Adipocyte (in vitro differentiated cells): ENCODE data around the gene ADAMTS17.

Experiments used
- DNase-seq: peaks from one replicate; pipeline ENCODE4 v3.0.0-alpha.2; 2015; ENCODE audit warnings: low read depth
- H3K27me3 ChIP-seq: replicated peaks from 2 replicates; pipeline ENCODE4 v1.7.0; 2013; ENCODE audit warnings: mild to moderate bottlenecking, low read length, moderate library complexity; ENCODE audit not compliant: control insufficient read depth, insufficient read depth
- H3K36me3 ChIP-seq: 2 replicates; pipeline ENCODE4 v1.7.0; 2013; ENCODE audit warnings: low read length, mild to moderate bottlenecking, moderate library complexity; ENCODE audit not compliant: control insufficient read depth, insufficient read depth, severe bottlenecking
- H3K4me1 ChIP-seq: 2 replicates; pipeline ENCODE4 v1.7.0; 2013; ENCODE audit warnings: mild to moderate bottlenecking, low read length, moderate library complexity; ENCODE audit not compliant: control insufficient read depth, insufficient read depth
- H3K4me3 ChIP-seq: 2 replicates; pipeline ENCODE4 v1.7.0; 2013; ENCODE audit warnings: mild to moderate bottlenecking, low read length, moderate library complexity
- H3K9ac ChIP-seq: 2 replicates; pipeline ENCODE4 v1.7.0; 2013; ENCODE audit warnings: mild to moderate bottlenecking, low read length, moderate library complexity
- H3K9me3 ChIP-seq: 2 replicates; pipeline ENCODE4 v1.7.0; 2013; ENCODE audit warnings: mild to moderate bottlenecking, low read length, moderate library complexity; ENCODE audit not compliant: control insufficient read depth

Gene ADAMTS17

GRCh38 chr15:100330629-100331215, 11.1 kb downstream of the ADAMTS17 start:
- peaks cover 32% of the 10 kb centered on the region for H3K27me3 ChIP-seq
- DNase-seq = no peak

GRCh38 chr15:100330221-100330620, 11.6 kb downstream of the ADAMTS17 start:
- no peak overlapping the region for H3K4me3 ChIP-seq
- no peak for DNase-seq
- H3K36me3 ChIP-seq = no peaks in the 10 kb centered on the region
- no peaks in the 10 kb centered on the region for H3K4me1 ChIP-seq
- peaks cover 27% of the 10 kb centered on the region for H3K27me3 ChIP-seq
- no peak overlapping the region for H3K9ac ChIP-seq
- peaks cover 8% of the 10 kb centered on the region for H3K9me3 ChIP-seq

More at GRCh38 chr15:100330629-100331215, 11.1 kb downstream of the ADAMTS17 start:
- peaks cover 5% of the 10 kb centered on the region for H3K9me3 ChIP-seq
- no peaks in the 10 kb centered on the region for H3K36me3 ChIP-seq
- no peak overlapping the region for H3K4me3 ChIP-seq
- H3K4me1 ChIP-seq = no peaks in the 10 kb centered on the region
- no peak overlapping the region for H3K9ac ChIP-seq

GRCh38 chr15:100328796-100329195, 13.0 kb downstream of the ADAMTS17 start:
- Histone ChIP-seq H3K27me3 (peaks cover 17% of the 10 kb centered on the region), H3K36me3 (no peaks in the 10 kb centered on the region), H3K9ac (no peak overlapping the region), H3K4me1 (no peaks in the 10 kb centered on the region), H3K9me3 (peaks cover 8% of the 10 kb centered on the region), H3K4me3 (no peak overlapping the region)
- no peak for DNase-seq

GRCh38 chr15:100318880-100319279, 22.9 kb downstream of the ADAMTS17 start:
- Histone ChIP-seq H3K9me3 (no peaks in the 10 kb centered on the region), H3K36me3 (no peaks in the 10 kb centered on the region), H3K4me1 (no peaks in the 10 kb centered on the region), H3K9ac (no peak overlapping the region), H3K27me3 (no peaks in the 10 kb centered on the region), H3K4me3 (no peak overlapping the region)
- DNase-seq = no peak

- no peak overlapping the region for H3K9ac ChIP-seq
- peaks cover 20% of the 10 kb centered on the region for H3K27me3 ChIP-seq
- DNase-seq = no peak
- no peaks in the 10 kb centered on the region for H3K4me1 ChIP-seq
- H3K36me3 ChIP-seq = no peaks in the 10 kb centered on the region
- no peak overlapping the region for H3K4me3 ChIP-seq
- peaks cover 7% of the 10 kb centered on the region for H3K9me3 ChIP-seq
Measured at GRCh38 chr15:100314809-100315400, 26.9 kb downstream of the ADAMTS17 start.

DNA sequence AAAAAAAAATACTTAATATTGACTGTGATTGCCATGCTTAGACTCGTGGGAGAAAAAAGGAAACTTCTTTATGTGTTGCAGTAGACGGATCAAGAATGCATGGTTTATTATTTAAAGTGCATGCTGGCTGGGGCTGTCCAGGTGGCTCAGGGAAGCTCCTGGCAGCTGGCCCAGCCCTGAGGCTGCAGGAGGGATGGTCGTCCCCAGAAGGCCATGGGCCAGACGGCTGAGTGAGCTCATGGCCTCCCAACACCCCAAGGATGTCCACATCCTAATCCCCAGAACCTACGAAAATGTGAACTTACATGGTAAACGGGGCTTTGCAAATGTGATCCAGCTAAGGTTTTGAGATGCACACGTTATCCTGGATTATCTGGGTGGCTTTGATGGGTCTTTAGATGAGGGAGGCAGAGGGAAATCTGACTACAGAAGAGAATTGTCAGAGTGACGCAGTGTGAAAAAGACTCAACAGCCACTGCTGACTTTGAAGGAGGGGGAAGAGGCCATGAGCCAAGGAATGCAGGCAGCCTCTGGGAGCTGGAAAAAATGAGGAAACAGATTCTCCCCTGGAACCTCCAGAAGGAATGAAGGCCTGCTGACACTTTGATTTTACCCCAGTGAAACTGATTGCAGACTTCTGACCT, 29.8 kb downstream of the ADAMTS17 start:
- peaks cover 36% of the 10 kb centered on the region for H3K27me3 ChIP-seq
- DNase-seq = no peak
- H3K4me3 ChIP-seq = no peak overlapping the region
- peaks cover 7% of the 10 kb centered on the region for H3K9me3 ChIP-seq
- no peak overlapping the region for H3K9ac ChIP-seq
- no peaks in the 10 kb centered on the region for H3K36me3 ChIP-seq
- peaks cover 5% of the 10 kb centered on the region for H3K4me1 ChIP-seq

DNA sequence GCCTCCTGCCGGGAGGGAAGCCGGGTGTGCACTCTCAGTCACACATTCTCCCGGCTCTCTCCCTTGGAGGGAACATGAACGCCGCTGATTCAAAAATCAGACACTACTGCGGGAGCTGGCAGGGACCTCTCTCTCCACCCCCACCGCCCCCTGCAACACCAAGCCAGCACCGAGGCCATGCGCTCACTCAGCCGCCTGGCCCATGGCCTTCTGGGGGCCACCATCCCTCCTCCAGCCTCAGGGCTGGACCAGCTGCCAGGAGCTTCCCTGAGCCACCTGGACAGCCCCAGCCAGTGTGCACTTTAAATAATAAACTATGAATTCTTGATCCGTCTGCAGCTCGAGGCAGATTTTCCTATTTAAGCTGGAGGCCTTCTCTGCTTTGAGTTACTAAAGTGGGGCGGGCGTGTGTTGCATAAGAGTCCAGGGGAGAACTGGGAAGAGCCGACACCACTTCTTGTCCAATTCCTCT, 30.6 kb downstream of the ADAMTS17 start:
- Histone ChIP-seq H3K9me3 (peaks cover 7% of the 10 kb centered on the region), H3K27me3 (peaks cover 36% of the 10 kb centered on the region), H3K36me3 (no peaks in the 10 kb centered on the region), H3K4me3 (no peak overlapping the region), H3K4me1 (peaks cover 5% of the 10 kb centered on the region), H3K9ac (no peak overlapping the region)
- no peak for DNase-seq

- Histone ChIP-seq H3K9me3 (peaks cover 7% of the 10 kb centered on the region), H3K36me3 (no peaks in the 10 kb centered on the region), H3K27me3 (peaks cover 36% of the 10 kb centered on the region), H3K9ac (no peak overlapping the region), H3K4me3 (no peak overlapping the region), H3K4me1 (peaks cover 5% of the 10 kb centered on the region)
- DNase-seq = no peak
Measured at GRCh38 chr15:100310513-100311153, 31.1 kb downstream of the ADAMTS17 start.

- H3K36me3 ChIP-seq = no peaks in the 10 kb centered on the region
- no peak overlapping the region for H3K9ac ChIP-seq
- no peak for DNase-seq
- peaks cover 5% of the 10 kb centered on the region for H3K4me1 ChIP-seq
- no peak overlapping the region for H3K4me3 ChIP-seq
- peaks cover 36% of the 10 kb centered on the region for H3K27me3 ChIP-seq
- H3K9me3 ChIP-seq = peaks cover 7% of the 10 kb centered on the region
Measured at GRCh38 chr15:100310041-100310405, 31.8 kb downstream of the ADAMTS17 start.

- no peak for DNase-seq
- Histone ChIP-seq H3K9me3 (peaks cover 7% of the 10 kb centered on the region), H3K27me3 (peaks cover 36% of the 10 kb centered on the region), H3K9ac (no peak overlapping the region), H3K4me3 (no peak overlapping the region), H3K4me1 (peaks cover 5% of the 10 kb centered on the region), H3K36me3 (no peaks in the 10 kb centered on the region)
Measured at GRCh38 chr15:100309109-100310040, 32.4 kb downstream of the ADAMTS17 start.
